Activated CD4-positive, CD25-positive, alpha-beta regulatory T cell treated with anti-CD3 and anti-CD28 coated beads, Interleukin-2, amount 50 U/mL, for 72 hours (primary cell): ENCODE data around the gene GOLM1.

Experiments used
- DNase-seq: peaks from one replicate; pipeline ENCODE4 v3.0.0; 2021

Gene GOLM1

GRCh38 chr9:86043999-86044398 lies 55.4 kb downstream of the GOLM1 start:
- DNase-seq = no peak

- no peak for DNase-seq
These were observed 55.8 kb downstream of the GOLM1 start for GRCh38 chr9:86043586-86043985.

DNA sequence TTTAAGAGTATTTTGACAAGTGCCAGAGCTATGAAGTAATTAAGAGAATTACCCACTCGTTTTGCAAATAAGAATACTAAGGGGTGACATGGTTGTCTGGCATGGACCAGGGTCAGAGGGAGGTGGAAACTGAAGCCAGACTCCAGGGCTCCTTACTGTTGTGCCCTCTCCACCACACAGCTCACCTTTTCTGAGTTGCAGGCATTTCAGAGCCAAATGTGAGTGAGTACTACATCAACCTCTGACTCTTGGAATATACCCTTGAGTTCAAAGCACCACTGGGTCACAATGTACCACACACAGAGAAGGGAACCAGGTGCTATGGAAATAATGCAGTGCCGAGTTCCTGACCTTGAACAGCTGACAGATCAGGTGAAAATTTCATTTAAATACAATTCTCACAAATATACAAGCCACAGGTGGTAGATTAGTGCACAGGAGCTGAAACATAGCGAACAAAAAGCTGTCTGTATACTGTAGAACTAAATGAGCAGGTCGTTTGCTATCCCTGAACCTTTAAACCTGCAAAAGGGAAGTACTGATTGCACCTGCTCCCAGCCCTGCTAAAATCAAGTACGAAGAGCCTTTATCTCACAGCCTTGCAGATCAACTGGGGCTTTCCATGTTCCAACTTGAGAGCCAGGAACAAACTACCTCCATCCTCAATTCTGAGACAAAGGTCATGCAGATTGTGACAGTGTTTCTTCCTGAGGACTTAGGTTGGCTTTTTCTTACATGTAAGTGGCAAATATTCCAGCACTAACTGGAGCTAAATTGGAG lies 57.0 kb downstream of the GOLM1 start:
- no peak for DNase-seq

DNA sequence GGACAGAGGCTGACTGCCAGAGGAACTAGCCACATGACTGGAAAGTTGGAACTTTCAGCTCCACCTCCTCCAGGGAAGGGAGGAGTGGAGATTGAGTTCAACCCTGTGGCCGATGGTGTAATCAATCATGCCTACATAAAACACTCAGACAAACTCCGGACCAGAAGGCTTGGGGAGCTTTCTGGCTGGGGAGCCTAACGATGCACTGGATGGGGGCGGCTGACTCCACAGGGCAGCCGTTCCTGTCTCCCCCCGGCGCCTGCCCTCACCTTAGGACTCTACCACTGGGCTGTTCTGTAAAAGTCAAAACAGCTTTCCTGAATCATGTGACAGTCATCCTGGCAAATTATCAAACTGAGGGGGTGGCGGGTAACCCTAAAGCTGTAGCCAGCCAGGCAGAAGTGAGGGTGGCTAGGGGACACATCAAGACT lies 58.0 kb downstream of the GOLM1 start:
- no peak for DNase-seq

DNA sequence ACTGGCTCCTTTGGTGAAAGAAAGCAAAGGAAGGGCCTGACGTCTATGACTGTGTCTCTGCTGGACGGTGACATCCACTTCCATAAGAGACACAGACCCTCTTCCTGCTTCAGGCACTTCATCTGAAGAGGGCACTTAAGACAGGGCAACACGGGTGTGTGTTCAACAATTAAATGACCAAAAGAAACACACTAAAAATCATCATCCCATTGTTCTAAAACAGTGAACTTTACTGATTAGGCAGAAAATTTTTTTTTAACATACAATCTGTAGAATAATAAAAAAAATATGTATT lies 58.5 kb downstream of the GOLM1 start:
- DNase-seq = no peak

DNA sequence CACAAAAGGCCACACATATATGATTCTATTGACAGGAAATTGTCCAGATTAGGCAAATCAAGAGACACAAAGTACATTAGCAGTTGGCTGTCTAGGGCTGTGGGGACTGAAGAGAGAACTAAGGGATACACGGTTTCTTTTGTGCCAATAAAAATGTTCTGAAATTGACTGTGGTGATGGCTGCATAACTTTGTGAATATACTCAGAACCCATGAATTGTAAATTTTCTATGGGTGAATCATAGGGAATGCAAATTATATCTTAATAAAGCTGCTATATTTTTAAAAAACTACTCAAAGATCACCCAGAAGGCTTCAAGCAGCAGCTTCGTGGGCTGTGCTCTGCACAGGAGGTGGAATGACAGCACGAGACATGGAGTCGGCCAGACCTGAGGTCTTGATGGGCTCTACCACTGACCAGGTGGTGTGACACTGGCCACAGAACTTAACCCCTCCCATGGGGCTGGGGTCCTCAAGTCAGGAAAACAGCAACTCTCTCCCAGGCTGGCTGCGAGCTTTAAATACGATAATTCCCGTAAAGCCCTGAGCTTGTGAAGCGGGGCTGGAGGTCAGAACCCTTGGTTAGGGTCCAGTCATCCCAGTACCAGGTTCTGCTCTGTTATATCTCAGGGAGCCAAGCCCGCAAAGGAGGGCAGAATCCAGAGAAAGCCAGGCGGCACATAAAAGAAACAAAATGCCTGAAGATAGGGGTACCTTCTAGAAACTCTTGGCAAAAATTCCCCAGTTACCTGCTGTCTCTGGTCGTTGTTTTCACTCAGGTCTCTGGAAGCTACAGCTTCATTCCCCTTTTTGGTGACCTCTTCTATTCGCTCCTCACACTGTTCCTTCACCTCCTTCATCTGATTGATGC lies 59.1 kb downstream of the GOLM1 start:
- DNase-seq = no peak

DNA sequence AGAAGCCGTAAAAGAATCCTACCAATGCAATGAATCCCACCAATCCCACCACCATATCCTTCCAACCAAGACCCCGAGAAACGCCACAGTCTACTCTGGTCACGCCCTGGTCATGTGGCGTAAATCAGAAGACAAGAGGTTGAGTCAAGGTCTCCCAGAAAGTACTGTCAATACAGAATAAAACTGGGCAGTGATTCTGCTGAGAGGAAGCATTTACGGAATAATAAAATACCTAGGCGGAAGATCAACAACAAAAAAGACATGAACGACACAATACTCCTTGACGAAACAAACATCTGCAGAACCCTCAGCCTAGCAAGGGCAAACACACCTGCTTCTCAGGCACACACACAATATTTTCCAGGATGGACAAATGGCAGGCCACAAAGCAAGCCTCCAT lies 62.8 kb downstream of the GOLM1 start:
- no peak for DNase-seq

DNA sequence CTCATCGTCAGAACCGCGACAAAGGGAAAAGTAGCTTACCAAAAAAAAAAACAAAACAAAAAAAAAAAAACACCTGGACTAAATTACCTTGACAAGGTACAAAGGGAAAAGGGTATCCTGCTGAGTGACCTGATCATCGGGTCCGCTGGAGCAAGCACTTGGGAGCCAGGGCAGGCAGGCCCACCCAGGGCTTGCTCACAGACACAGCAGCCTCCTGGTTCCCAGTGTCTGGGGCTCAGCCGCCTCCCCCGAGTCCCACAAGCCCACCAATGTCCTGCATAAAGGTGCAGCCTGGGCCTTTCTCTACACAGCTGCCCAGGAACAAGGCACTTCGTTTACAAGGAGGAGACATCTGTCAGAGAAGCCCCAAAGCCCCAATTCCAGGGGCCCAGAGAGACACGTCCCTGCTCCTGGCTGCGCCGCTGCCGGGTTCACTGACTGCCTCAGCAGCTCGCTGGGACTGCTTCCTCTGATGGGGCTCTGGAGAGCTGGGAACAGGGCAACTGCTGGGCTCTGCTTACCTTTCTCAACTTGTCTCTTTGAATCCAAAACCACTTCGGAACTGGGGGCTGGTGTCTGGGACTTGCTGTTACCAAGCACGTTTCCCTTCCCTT lies 63.4 kb downstream of the GOLM1 start:
- DNase-seq = no peak

DNA sequence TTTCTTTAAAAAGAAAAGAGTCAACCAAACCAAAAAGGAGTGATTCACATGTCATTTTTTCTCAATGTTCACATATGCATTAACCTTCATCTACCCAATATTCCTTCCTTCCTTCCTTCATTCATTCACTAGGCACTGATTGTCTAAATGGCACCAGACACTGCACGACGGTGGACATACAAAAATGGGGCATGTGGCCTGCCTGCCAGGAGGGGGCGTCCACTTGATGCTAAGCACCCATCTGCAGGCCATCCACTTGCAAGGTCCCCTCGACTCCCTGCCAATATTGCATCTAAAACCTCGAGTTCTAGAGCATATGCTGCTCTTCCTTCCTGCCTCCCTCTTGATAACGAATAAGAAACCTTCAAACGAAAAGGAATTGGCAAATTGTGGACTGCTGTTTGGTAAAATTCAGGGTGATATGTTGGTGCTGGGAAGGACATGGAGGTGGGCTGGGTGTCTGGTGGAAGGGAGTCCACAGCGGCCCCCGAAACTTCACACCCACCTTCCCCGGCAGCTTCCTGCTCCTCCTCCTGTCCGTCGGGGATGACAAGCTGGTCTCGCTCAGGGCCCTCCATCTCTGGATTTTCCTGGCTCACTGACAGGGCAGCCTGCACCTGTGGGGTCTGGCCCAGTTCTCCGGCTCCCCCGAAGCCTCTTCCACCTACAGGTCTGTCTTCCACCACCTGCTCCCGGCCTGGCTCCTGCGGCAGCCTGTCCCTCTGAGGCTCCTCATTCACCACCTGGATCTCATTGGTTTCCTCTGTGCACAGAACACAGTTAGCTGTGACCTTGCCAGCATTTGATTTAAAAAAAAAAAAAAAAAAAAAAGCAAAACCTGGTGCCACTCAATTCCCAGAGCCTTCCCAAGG lies 64.3 kb downstream of the GOLM1 start:
- DNase-seq = no peak

GRCh38 chr9:86027767-86028166 lies 71.6 kb downstream of the GOLM1 start:
- DNase-seq = no peak

DNA sequence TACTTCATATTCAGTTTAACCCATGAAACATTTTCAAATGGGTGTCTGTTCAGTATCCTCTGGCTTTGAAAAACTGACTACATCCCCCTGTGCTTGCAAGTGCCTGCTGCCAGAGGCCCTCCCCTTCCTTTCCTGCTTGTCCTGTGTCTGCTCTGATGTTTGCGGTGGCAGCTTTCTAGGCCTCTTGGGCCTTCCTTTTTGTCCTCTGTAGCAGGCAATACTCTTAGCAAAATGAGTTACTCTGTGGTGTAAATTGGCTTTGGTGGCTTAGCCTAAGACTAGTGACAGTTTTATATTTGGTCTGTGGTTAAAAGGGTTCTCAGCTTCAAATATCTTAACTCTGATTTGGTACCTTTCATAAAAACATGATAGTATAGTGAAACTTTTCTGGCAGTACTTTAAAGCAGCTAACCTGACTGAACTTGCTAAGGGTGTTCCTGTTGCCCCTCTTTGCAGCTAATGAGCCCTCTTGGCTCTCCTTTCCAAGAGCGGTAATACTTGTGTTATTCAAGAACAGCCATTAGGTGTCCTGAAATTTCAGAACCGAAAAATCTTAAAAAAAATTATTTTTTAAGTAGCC lies 76.6 kb downstream of the GOLM1 start:
- no peak for DNase-seq

DNA sequence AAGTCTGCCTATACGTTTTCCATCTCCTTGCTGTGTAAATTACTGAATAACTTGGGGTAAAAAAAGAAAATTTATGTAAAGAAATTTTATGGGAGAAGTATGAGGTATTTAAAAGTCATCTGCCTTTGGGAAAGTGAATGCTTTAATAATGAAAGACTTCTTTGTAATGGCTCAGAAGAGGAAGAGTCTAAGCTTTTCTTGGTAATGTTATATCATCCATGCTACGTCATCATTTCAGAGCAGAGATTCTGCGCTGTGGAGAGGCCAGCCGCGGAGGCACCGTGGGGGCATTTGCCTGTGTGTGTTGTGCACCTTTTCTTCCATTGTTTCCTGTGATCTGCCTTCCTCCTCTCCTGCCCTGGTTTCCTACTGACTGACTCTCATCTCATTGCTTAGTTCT lies 78.2 kb downstream of the GOLM1 start:
- DNase-seq = no peak

GRCh38 chr9:86020731-86021130 lies 78.6 kb downstream of the GOLM1 start:
- DNase-seq = no peak

- no peak for DNase-seq
These were observed 90.2 kb downstream of the GOLM1 start for GRCh38 chr9:86009133-86009532.

- no peak for DNase-seq
These were observed 94.0 kb downstream of the GOLM1 start for GRCh38 chr9:86005253-86005775.

- DNase-seq = no peak
These were observed 103.8 kb downstream of the GOLM1 start for GRCh38 chr9:85995599-85995998.

GRCh38 chr9:85995097-85995496 lies 104.3 kb downstream of the GOLM1 start:
- no peak for DNase-seq

DNA sequence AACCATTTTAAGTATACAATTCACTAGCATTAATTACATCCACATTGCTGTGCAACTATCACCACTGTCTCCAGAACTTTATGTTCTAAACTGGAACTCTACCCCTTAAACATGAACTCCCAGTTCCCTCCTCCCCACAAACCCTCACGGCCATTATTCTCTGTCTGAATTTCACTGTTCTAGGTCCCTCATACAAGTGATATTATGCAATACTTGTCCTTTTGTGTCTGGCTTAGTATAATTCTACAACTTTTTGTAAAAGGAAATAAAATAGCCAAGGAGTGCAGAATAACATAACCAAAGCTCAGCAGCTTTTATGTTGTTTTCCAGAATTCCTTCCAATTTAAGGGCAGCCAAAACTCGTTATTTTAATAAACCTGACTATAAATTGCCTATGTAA lies 105.2 kb downstream of the GOLM1 start:
- no peak for DNase-seq

- DNase-seq = no peak
These were observed 112.1 kb downstream of the GOLM1 start for GRCh38 chr9:85987236-85987635.

GRCh38 chr9:85984457-85984856 lies 114.9 kb downstream of the GOLM1 start:
- DNase-seq = no peak

DNA sequence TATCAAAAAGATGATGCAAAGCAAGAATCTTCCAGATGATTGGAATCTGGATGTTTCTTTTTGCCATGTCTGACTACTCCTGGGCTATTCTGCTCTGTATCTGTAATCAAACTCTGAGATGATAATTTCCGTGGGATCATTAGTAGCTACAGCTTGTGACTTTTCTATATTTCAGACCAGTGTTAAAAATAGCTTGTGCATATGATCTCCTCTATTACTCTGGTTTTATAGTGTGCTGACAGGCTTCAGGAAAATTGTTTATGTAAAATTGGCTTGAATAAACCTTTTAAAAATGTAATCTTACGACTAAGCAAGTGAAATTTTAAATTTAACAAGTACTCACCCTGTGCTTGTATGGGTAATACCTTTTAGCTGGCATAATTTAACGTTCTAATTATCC lies 118.0 kb downstream of the GOLM1 start:
- no peak for DNase-seq

- no peak for DNase-seq
These were observed 120.9 kb downstream of the GOLM1 start for GRCh38 chr9:85978496-85978895.
